ENCODE results near the gene XYLT1.

The XYLT1 gene

DNA sequence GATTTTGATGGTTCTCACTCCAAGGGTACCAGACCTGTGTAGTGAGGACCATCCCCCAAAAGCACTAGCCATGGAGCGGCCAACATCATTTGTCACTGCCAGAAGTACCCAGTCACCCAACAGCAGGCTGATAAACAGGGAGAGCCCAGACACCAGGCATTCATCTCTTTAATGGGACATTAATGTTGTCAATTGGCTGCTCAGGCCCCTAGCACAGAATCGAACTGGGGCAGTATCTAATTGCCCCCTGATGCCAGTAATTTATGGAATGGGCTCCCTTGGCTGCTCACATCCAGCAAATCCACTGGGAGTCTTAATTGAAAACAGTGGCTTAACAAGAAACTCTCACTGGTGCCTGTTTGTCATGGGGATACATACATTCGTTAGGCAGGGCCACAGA, 344.6 kb downstream of the XYLT1 start:
- DNase-seq = no peak

DNA sequence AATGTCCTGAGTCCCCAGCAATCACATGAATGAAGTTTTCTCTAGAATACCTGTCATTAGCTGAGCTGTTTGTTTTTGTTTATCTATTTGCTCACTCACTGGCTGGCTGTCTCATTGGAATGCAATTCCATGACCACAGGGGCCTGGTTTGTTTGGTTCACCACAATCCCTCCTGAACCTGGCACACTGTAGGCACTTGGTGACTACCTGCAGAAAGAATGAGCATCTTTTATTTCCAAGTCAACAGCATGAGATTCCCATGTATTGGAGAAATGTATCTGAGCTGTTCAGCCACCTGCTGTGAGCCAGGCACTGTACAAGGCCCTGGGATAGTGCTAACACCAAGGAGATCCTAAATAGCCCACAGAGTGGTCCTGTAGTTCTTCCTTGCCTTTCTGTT, 345.1 kb downstream of the XYLT1 start:
- DNase-seq = no peak

DNA sequence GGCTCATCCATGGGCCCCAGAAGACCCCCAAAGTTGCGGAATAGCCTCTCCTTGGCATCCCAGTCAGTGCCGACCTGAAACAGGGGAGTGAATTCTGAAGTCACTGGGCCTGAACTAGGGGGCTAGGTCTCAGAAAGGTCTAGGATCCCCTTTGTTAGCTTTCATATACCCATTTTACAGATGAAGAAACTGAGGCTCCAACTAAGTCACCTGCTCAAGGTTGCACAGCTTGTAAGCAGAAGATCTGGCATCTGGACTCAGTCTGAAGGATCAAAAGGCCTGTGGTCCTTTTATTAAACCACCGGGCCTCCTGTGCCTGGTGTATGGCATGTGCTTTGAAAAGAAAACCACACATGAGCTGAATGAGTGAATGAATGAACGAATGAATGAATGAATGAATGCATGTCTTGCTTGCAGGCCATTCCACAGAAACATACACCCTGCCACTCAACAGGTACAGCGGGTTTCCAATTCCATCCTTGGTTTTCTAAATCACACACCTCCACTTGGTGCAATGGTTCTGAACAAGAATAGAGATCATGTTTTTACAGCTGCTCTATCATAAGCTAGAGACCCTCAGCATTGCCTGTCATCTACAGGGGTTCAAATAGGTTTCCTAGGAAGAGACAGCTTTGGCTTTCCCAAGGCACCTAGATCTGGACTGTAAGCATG, 352.7 kb downstream of the XYLT1 start:
- DNase-seq = no peak

DNA sequence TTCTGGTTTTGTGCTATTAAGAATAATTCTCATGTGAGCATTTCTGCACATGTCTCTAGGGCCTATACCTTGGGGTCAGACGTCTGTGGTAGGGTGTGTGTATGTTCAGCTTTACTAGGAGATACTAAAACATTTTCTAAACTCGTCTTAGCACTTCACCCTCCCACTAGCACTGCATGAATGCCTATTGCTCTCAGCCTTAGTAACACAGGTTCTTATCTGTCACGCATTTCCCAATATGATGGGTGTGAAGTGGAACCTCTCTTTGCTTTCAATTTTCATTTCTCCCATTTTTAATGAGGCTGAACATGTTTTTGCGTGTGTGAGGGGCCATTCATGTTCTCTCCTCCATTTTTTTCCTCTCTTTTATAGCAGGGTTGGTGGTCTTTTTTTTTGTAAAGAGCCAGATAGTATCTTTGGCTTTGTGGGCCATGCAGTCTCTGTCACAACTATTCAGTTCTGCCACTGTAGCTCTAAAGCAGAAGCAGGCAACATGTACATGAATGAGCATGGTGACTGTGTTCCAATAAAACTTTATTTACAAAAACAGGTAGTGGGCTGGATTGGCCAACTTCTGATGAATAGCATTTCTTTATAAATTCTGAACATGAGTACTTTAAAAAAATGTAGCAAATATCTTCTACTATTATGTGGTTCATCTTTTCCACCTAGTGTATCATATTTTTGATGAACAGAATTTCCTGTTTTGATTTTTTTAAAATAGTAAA, 354.0 kb downstream of the XYLT1 start:
- DNase-seq = no peak

DNA sequence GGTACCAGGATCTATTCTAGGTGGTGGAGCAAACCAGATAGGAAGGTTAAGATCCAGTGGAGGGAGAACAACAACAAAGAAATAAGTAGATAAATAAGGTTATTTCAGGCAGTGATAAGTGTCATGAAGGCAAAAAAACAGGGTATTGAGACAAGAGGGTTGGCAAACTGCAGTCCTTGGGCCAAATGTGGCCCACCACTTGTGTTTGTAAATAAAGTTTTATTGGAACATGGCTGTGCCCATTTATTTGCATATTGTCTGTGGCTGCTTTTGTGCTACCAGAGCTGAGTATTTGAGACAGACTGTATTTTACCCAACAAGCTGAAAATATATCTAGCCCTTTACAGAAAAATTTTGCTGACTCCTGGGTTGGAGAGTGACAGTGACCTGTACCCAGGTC, 361.3 kb downstream of the XYLT1 start:
- DNase-seq = no peak

DNA sequence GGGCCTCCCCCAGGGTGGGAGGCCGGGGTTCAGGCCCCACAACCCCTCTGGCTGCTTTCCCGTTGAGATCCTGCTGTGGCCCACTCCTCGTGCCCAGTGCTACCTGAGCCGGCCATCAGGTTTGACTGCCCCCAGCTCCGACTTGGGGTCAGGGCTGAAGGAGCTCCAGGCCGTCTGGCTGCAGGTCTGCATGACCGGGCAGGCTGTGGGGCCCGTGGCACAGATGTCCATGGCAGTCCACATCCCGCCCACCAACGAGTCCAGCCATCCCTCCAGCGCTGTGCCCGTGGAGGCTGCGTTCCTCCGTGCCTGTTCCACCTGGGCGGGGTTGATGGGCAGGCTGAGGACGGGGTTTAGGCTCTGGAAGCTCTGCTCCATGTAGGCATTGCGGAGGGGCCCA, 362.2 kb downstream of the XYLT1 start:
- no peak for DNase-seq

DNA sequence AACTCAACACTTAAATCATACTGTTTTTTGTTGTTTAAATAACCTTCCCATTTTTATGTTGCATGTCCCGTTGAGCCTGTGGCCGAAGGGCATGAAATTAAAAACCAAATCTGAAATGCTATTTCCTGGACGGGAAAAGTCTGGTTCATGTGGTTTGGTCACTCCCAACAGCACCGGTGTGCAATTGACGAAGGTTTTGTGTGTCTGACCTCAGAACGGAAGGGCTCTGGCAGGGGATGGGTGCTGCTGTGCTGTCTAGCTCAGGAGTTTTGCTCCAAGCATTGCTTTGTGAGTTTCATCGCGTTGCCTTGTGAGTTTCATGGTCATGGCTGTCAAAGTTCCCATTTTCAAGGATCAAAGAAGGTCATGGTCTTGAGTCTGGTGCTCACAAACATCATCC, 363.3 kb downstream of the XYLT1 start:
- no peak for DNase-seq

DNA sequence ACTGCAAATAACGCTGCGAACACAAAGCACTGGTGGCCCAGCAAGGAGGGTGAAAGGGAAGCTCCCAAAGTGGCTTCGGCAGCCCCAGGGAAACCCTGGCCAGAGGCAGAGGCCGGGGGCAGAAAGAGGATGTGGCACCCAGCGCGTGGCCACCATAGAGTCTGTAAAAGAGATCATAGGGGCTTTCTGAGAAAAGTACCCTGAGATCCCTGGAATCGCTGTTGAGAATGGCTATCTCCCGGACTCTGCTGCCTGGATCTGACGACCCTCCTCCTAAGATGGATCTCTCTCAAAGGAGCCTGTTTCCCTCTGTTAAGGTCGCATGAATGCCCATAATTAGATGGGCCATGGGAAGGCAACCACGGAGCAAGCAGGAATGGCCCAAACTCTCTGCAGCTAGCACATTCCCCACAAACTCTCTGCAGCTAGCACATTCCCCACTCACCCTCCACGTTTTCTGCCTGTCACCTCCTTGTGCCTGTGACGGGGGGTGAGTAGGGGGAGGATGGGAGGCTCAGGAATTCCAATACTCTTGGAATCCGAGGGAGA, 364.4 kb downstream of the XYLT1 start:
- DNase-seq = no peak

DNA sequence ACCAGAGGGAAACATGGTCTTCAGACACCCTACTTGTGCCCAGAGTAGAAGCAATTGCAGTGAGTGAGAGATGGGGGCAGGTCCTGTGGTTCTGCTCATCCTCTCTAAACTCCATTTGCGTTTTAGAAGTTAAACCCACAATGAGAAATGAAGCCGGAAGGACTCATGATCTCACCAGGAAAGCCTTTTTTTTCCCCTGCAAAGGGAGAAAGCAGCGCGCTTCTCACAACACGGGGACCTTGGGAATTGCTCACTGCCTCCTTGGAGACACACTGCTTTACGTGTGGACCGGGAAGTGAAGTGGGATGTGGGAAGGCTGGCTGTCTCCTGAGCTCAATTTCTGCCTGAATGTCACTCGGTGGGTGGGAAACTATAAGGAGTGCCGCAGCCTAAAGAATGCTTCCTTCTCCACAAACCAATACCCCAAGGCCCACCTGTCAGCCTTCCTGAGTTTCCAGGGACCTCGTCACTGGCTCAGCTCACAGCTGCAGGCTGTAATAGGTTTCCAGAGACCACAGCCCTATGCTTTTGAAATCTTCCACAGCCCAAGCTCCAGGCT, 365.4 kb downstream of the XYLT1 start:
- DNase-seq = no peak

DNA sequence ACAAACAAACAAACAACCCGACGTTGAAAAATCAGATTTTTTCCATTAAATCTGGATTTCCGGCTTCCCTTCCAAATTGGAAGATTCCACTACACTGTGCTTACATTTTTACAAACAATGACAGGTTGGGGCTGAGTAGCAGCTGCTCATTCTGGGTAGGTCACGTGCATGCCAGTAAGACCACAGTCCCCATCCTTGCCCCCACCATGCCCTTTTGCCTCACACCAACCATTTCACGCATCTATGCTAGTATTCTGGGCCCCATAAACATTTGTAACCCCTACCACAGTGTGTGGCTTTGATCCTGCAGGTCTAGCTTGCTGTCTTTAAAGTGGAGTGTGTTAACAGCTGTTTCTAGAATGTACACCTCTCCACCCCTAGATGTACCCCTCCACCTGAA, 366.1 kb downstream of the XYLT1 start:
- no peak for DNase-seq

DNA sequence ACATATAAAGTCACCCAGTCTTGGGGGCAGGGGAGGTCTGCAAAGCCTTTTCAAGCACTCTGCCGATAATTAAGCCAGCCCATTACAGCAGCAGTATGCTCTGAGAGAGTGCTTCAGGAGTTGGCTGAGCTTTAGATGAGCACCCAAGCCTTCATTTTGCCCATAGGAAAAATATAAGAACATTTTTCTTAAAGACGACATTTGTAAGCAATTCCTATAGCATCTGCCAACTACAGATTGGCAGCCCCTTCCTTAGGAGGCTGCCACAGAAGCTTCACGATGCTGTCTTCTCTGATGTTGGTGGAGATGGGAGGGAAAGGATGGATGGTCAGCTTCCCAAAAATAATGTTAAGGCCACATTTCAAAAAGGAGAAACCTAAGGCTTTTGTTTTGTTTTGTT, 367.5 kb downstream of the XYLT1 start:
- DNase-seq = no peak

DNA sequence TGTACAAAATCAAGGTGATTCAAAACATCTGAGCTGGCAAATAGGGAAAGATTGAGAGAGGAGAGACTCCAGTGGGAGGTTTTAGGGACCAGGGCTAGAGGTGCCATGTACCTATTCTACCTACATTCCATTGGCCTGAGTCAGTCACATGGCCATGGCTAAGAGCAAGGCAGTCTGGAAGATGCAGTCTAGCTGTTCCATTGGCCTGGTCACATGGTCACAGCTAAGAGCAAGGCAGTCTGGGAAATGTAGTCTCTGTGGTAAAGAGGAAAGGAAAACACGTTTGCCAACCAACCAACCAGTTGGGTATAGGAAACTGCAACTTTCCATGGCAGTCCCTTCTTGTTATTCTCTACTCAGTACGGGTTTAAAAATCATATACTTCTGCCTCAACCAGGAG, 369.1 kb downstream of the XYLT1 start:
- DNase-seq = no peak

DNA sequence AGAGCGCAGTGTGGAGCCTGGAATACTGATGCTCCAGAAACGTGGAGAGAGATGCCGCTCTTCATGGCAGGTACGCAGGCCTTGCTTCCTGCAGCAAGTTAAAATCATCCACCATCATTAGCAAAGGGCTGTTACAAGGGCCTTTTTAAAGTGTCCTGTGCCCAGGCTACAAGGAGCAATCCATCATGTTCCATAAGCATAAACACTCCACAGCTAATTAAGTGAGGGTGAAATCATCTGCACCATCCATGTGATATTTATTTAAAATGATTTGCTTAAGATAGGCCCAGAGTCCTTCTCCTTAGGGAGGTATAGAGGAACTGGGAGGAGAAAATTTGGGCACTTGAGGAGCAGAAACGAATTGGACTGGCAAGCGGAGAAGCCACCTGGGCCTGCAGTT, 372.1 kb downstream of the XYLT1 start:
- no peak for DNase-seq

DNA sequence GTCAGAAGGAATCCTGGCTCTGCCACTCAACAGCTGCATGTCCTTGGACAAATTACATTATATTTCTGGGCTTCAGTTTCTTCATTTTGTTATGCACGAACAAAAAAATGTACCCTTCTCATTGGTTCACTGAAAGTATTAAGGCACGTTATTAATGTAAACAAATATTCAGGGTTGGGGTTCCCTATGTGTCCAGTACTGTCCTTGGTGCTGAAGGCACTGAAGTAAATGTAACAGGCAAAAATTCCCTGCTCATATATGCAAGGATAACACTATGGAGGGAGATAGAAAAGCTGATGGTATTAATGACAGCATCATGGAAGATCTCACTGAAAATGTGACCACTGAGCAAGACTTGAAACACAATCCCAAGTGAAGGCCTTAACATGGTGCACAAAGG, 386.6 kb downstream of the XYLT1 start:
- DNase-seq = no peak

DNA sequence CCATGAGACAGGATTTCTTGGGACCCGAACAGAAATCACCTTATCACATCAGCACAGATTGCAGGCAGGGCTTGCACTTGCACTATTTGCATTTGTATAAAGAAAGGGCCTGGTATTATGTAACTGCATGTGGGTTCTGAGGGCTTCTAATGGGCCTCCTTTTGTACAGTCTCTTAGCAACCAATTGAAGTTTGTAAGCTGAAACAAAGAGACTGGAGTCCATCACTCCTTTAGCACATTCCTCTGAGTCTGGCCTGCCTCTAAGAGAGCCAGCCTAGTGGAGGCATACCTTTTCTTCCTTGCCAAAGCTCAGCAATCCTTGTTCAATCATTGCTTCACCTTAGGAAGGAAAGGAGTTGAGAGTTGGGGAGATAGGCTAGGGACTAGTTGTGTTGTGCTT, 387.1 kb downstream of the XYLT1 start:
- no peak for DNase-seq

DNA sequence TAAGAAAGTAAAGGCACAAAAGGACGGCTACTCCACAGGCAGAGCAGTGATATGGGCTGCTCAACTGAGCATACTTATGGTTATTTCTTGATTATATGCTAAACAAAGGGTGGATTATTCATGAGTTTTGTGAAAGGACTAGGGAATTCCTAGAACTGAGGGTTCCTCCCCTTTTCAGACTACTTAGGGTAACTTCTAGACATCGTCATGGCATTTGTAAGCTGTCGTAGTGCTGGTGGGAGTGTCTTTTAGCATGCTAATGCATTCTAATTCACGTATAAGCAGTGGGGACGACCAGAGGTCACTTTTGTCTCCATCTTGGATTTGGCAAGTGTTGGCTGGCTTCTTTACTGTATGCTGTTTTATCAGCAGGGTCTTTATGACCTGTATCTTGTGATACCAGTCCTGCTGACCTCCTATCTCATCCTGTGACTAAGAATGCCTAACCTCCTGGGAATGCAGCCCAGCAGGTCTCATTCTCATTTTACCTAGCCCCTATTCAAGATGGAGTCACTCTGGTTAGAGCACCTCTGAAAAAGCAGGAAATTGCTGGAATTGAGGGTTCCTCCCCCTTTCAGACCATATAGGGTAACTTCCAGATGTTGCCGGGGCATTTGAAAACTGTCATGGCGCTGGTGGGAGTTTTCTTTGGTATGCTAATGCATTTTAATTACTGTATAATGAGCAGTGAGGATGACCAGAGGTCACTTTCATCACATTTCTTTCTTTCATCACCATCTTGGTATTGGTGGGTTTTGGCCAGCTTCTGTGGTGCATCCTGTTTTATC, 388.5 kb downstream of the XYLT1 start:
- no peak for DNase-seq

DNA sequence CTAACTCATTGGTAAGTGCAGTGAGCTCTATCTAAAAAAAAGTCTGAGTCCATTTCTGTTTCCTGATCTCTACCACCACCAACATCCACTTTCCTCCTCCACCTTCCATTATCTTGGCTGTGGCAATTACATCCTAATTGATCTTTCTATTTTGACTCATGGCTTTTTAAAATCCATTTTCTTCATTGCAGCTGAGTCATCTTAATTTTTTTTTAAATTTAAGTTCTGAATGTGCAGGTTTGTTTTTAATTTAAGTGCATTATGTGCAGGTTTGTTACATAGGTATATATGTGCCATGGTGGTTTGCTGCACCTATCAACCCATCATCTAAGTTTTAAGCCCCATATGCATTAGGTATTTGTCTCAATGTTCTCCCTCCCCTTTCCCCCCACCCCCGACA, 390.7 kb downstream of the XYLT1 start:
- no peak for DNase-seq

DNA sequence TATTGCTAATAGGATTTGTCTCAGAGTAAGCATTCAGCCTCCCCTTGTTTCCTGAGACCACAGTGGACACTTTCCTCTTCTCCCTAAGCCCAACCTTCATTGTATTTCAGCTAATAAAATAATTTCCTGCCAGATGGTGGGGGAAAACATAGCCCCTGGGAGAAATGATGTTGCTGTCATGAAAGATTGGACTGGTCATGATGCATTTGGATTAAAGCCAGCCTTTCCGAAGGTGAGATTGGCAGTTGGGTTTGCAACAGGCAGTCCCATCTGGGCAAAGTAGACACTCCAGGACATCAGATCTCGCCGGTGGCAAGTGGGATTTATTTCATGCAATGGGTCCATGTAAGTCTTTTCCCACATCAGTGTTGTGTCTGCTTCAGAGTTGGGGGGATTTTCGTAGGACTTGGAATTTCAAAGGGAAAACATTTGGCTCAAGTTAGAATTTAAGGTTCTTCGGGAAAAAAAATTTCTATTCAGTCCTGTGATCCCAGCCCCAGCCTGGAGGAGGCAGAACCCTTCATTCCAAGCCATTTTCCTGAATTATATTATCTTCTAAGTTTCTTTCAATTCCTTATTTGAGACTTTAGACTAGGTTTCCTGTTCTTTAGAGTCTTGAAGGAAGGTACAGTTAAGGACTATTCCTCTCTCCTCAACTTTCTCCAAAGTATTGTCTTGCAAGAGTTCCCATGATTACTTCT, 391.7 kb downstream of the XYLT1 start:
- no peak for DNase-seq

DNA sequence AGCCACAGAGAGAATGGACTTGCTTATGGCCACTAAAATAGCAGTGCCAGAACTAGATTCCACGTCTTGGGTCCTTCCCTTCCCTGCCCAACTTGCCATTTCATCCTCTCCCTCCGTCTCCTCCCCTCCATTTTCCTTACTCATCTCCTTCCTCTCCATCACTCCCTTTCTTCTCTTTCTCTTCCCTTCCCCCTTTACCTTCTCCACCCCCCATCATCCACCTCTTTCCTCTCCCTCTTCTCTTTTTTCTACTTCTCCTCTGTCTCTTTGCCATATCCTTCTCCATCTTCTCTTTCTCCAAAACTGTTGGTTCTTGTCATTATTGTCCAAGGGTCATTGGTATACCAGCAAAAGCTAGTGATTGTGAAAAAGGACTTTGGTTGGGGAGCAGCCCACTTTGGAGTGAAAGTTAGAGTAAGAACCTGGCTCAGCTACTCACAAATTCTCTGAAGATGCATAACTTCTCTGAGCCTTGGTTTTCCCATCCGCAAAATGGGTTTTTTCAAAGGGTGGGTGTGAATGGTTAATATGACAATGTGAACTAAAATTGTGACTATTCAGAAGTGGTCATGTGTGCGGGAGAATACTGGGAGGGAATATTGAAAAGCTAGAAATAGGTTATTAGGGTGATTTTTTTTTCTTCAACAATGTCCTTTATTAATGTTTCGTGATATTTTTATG, 393.8 kb downstream of the XYLT1 start:
- no peak for DNase-seq

DNA sequence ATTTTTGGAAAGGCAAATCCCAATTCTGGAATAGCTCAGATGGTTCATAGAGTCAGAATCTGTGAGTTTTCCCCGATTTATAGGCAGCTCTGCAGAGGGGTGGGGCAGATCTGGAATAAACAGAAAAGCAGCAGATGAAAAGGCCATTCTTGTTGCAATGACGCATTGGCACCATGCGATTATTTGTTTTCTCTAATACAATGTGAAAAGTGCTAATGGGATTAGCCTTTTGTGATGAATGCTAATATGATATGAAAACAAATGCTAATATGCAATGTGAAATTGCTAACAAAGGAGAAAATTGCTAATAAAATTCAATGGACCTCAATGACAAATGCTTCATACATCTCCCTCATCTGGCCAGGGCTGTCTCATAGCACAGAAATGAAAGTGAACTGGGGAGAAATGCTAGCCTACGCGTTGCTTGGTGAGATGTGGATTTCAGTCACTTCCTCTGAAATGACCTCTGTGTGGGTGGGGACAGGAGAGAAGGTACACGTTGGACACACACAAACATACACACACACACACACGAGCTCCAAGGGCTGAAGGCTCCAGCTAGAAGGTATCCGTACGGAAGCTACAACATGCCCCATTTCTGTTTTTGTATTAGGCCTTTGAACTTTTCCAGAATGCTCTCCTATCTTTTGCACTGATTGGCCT, 394.5 kb downstream of the XYLT1 start:
- no peak for DNase-seq

DNA sequence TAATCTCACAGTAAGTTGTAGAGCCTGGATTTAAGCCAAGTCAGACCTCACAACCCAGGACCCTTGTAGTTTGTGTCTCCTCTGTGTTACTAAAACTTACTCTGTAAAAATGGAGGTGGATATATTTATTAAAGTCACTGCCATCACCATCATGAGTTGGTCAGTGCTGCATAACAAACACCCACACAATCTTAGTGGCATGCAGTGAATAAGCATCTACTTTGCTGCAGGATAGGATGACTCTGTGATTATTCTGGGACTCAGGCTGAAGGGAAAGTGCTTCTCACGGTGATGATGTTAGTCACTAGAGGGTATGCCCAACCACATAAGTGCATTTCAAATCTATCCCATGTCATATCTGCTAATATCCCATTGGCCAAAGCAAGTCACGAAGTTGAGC, 398.7 kb downstream of the XYLT1 start:
- DNase-seq = no peak

All from NCI-H1048 (cell line).